Measurements from ENCODE around the gene IGF1R. TPM values are rescaled to one million over a fixed set of nuclear protein-coding genes. Genes with fewer than 3 reads are reported as not detected.

Gene IGF1R
- total RNA-seq, 1 donor from 2014 or later = 131 TPM

DNA sequence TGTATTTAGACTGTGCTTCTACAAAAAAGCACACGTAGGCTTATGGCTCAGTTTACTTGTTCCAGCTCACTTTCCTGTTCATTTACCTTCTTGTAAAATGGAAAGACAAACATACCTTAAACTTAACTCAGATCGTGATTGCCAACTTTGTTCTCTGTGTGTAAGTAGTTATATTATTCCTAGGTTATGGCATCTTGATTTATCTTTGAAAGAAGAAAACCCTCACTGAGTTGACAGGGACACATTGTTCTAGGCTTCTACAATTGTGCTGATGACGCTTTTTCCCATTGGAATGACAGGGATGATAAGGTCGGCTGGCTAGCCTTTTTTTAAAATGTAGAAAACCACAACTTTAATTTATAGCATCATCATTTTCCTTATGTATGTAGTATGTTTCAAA is 140.7 kb downstream of the IGF1R start:
- TF ChIP-seq, protein P1, sequence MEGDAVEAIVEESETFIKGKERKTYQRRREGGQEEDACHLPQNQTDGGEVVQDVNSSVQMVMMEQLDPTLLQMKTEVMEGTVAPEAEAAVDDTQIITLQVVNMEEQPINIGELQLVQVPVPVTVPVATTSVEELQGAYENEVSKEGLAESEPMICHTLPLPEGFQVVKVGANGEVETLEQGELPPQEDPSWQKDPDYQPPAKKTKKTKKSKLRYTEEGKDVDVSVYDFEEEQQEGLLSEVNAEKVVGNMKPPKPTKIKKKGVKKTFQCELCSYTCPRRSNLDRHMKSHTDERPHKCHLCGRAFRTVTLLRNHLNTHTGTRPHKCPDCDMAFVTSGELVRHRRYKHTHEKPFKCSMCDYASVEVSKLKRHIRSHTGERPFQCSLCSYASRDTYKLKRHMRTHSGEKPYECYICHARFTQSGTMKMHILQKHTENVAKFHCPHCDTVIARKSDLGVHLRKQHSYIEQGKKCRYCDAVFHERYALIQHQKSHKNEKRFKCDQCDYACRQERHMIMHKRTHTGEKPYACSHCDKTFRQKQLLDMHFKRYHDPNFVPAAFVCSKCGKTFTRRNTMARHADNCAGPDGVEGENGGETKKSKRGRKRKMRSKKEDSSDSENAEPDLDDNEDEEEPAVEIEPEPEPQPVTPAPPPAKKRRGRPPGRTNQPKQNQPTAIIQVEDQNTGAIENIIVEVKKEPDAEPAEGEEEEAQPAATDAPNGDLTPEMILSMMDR (IDR thresholded peaks at IDR 0.05; ENCODE audit: unreplicated experiment) = no peak
- Mint-ChIP-seq H3K9me3 (ENCODE audit: unreplicated experiment) (no peaks in the 10 kb centered on the region), H3K27ac (ENCODE audit: unreplicated experiment) (peak overlapping the region; percentile 16), H3K4me3 (ENCODE audit: unreplicated experiment) (no peak overlapping the region), H3K4me1 (ENCODE audit: unreplicated experiment) (peaks cover 69% of the 10 kb centered on the region), H3K27me3 (ENCODE audit: unreplicated experiment) (peaks cover 4% of the 10 kb centered on the region), H3K36me3 (ENCODE audit: low read depth, unreplicated experiment) (peaks cover 3% of the 10 kb centered on the region)
- no peak for DNase-seq (ENCODE audit: low spot score)

DNA sequence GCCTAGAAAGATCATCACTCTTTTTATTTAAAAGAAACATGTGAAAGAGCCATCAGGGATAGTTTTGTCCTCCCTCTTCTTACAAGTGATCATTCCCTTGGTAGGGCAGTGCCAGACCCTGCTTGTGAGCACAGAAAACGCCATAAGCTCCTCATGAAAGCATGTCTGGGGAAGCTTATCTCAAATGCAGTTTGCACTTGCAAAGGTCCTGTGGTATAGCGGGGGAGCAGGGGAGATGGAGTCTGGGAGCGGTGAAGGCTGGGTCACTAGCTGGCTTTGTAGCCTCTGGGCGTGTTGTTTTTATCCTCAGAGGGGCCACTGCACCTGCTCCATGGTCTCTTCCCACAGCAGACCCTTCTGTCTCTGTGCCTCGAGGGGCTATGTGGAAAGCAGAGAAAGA is 141.9 kb downstream of the IGF1R start:
- Mint-ChIP-seq H3K4me1 (ENCODE audit: unreplicated experiment) (peaks cover 77% of the 10 kb centered on the region), H3K36me3 (ENCODE audit: low read depth, unreplicated experiment) (peaks cover 3% of the 10 kb centered on the region), H3K9me3 (ENCODE audit: unreplicated experiment) (no peaks in the 10 kb centered on the region), H3K27me3 (ENCODE audit: unreplicated experiment) (peaks cover 4% of the 10 kb centered on the region), H3K27ac (ENCODE audit: unreplicated experiment) (no peak overlapping the region), H3K4me3 (ENCODE audit: unreplicated experiment) (no peak overlapping the region)
- DNase-seq (ENCODE audit: low spot score) = no peak
- TF ChIP-seq, protein P1 (IDR thresholded peaks at IDR 0.05; ENCODE audit: unreplicated experiment) = no peak

- DNase-seq (ENCODE audit: low spot score) = no peak
- TF ChIP-seq, protein P1 (IDR thresholded peaks at IDR 0.05; ENCODE audit: unreplicated experiment) = no peak
- Mint-ChIP-seq H3K36me3 (ENCODE audit: low read depth, unreplicated experiment) (peaks cover 3% of the 10 kb centered on the region), H3K9me3 (ENCODE audit: unreplicated experiment) (no peaks in the 10 kb centered on the region), H3K27ac (ENCODE audit: unreplicated experiment) (no peak overlapping the region), H3K27me3 (ENCODE audit: unreplicated experiment) (peaks cover 4% of the 10 kb centered on the region), H3K4me1 (ENCODE audit: unreplicated experiment) (peaks cover 74% of the 10 kb centered on the region), H3K4me3 (ENCODE audit: unreplicated experiment) (no peak overlapping the region)
Observed at GRCh38 chr15:98791046-98791701, 142.8 kb downstream of the IGF1R start.

- peaks cover 76% of the 10 kb centered on the region for H3K4me1 Mint-ChIP-seq (ENCODE audit: unreplicated experiment)
- TF ChIP-seq, protein P1 (IDR thresholded peaks at IDR 0.05; ENCODE audit: unreplicated experiment) = no peak
Observed at GRCh38 chr15:98792117-98792516, 143.8 kb downstream of the IGF1R start.

GRCh38 chr15:98794211-98794610 is 145.9 kb downstream of the IGF1R start:
- Mint-ChIP-seq H3K36me3 (ENCODE audit: low read depth, unreplicated experiment) (peaks cover 7% of the 10 kb centered on the region), H3K27ac (ENCODE audit: unreplicated experiment) (no peak overlapping the region), H3K27me3 (ENCODE audit: unreplicated experiment) (peaks cover 19% of the 10 kb centered on the region), H3K4me3 (ENCODE audit: unreplicated experiment) (no peak overlapping the region), H3K9me3 (ENCODE audit: unreplicated experiment) (no peaks in the 10 kb centered on the region), H3K4me1 (ENCODE audit: unreplicated experiment) (peaks cover 78% of the 10 kb centered on the region)
- DNase-seq (ENCODE audit: low spot score) = no peak
- TF ChIP-seq, protein P1 (IDR thresholded peaks at IDR 0.05; ENCODE audit: unreplicated experiment) = no peak

More at GRCh38 chr15:98792117-98792516, 143.8 kb downstream of the IGF1R start:
- Mint-ChIP-seq H3K9me3 (ENCODE audit: unreplicated experiment) (no peaks in the 10 kb centered on the region), H3K27me3 (ENCODE audit: unreplicated experiment) (peaks cover 8% of the 10 kb centered on the region), H3K36me3 (ENCODE audit: low read depth, unreplicated experiment) (peaks cover 3% of the 10 kb centered on the region), H3K27ac (ENCODE audit: unreplicated experiment) (no peak overlapping the region), H3K4me3 (ENCODE audit: unreplicated experiment) (no peak overlapping the region)
- no peak for DNase-seq (ENCODE audit: low spot score)

Measured in endothelial cell (in vitro differentiated cells).